RWPE2 (cell line): ENCODE data around the gene PDCD1.

Source experiments
- ATAC-seq: fragments of 200-7000 bp; cut with Tn5 transposase; 3 replicates; pipeline ENCODE4 v1.9.1; 2021; ENCODE audit warnings: low read depth
- DNase-seq: peaks from one replicate; pipeline ENCODE4 v3.0.0-alpha.2; 2020; ENCODE audit warnings: low spot score
- H3K27ac ChIP-seq: fragments of 450-650 bp; 2 replicates; pipeline ENCODE4 v1.5.1; 2017; ENCODE audit warnings: mild to moderate bottlenecking; ENCODE audit not compliant: poor library complexity, severe bottlenecking
- H3K27me3 ChIP-seq: fragments of 250-450 bp; sonication (Bioruptor Pico); 2 replicates; pipeline ENCODE4 v1.5.1; 2021; ENCODE audit warnings: mild to moderate bottlenecking, moderate library complexity; ENCODE audit not compliant: insufficient read depth, poor library complexity, severe bottlenecking
- H3K36me3 ChIP-seq: fragments of 250-450 bp; sonication (Bioruptor Pico); 2 replicates; pipeline ENCODE4 v1.5.1; 2020; ENCODE audit warnings: low read depth, mild to moderate bottlenecking, moderate library complexity
- H3K4me1 ChIP-seq: fragments of 250-450 bp; sonication (Bioruptor Pico); 2 replicates; pipeline ENCODE4 v1.5.1; 2021; ENCODE audit warnings: mild to moderate bottlenecking, moderate library complexity; ENCODE audit not compliant: insufficient read depth, poor library complexity, severe bottlenecking
- H3K4me3 ChIP-seq: fragments of 250-450 bp; sonication (Bioruptor Pico); 2 replicates; pipeline ENCODE4 v1.5.1; 2021; ENCODE audit warnings: mild to moderate bottlenecking, moderate library complexity; ENCODE audit not compliant: severe bottlenecking
- H3K9me3 ChIP-seq: fragments of 250-450 bp; sonication (Bioruptor Pico); 2 replicates; pipeline ENCODE4 v1.5.1; 2021; ENCODE audit warnings: mild to moderate bottlenecking, moderate library complexity; ENCODE audit not compliant: severe bottlenecking
- CTCF ChIP-seq: fragments of 450-650 bp; IDR thresholded peaks from one replicate; pipeline ENCODE4 v1.5.1; 2017; ENCODE audit warnings: mild to moderate bottlenecking, moderate library complexity; ENCODE audit not compliant: poor library complexity, severe bottlenecking

PDCD1 gene

DNA sequence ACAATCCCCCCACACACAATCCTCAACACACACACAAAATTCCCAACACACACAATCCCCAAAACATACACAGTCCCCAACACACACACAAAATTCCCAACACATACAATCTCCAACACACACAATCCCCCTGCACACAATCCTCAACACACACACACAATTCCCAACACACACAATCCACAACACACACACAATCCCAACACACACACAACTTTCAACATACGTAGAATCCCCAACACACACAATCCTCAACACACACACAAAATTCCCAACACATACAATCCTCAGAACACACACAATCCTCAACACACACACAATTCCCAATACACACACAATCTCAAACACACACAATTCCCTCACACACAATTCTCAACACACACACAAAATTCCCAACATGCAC lies 2.6 kb upstream of the PDCD1 start:
- no peak for DNase-seq
- no peak for TF ChIP-seq CTCF
- H3K36me3 ChIP-seq = no peaks in the 10 kb centered on the region
- no peak overlapping the region for H3K27ac ChIP-seq
- no peak overlapping the region for H3K4me3 ChIP-seq
- H3K9me3 ChIP-seq = no peaks in the 10 kb centered on the region
- H3K4me1 ChIP-seq = no peaks in the 10 kb centered on the region
- no peaks in the 10 kb centered on the region for H3K27me3 ChIP-seq
- ATAC-seq = no peak

- DNase-seq = no peak
- H3K4me3 ChIP-seq = no peak overlapping the region
- no peak for TF ChIP-seq CTCF
These were observed 1.7 kb upstream of the PDCD1 start for GRCh38 chr2:241860184-241861078.

GRCh38 chr2:241859436-241860183 lies 916 bp upstream of the PDCD1 start:
- Histone ChIP-seq H3K27ac (no peak overlapping the region), H3K4me1 (no peaks in the 10 kb centered on the region), H3K36me3 (no peaks in the 10 kb centered on the region), H3K27me3 (no peaks in the 10 kb centered on the region), H3K4me3 (no peak overlapping the region), H3K9me3 (no peaks in the 10 kb centered on the region)
- ATAC-seq = no peak
- no peak for TF ChIP-seq CTCF
- DNase-seq = no peak

More at GRCh38 chr2:241860184-241861078, 1.7 kb upstream of the PDCD1 start:
- Histone ChIP-seq H3K27ac (no peak overlapping the region), H3K27me3 (no peaks in the 10 kb centered on the region), H3K4me1 (no peaks in the 10 kb centered on the region), H3K36me3 (no peaks in the 10 kb centered on the region), H3K9me3 (no peaks in the 10 kb centered on the region)
- ATAC-seq = peak; percentile 34; the same call in 2 of the 3 replicates

DNA sequence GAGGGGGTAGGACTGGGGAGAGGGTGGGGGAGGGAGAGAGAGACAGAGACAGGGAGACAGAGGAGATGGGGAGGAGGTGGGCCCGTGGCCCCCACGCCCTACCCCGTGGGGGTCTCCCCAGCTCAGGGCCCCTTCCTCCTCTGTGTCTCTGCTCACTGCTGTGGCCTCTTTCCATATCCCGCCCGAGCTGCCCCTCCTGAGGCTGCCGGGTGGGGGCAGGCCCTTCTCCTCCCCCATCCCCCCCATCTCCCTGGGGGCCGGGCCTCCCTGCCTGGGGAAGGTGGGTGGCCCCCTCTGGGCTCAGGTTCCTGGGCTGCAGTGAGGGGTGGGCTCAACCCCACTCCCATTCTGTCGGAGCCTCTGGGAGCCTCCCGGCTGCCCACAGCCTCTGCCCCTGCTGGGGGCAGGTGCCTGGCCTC lies 332 bp upstream of the PDCD1 start:
- DNase-seq (no peak), ATAC-seq (no peak)
- H3K27me3 ChIP-seq = no peaks in the 10 kb centered on the region
- H3K27ac ChIP-seq = no peak overlapping the region
- H3K4me3 ChIP-seq = no peak overlapping the region
- no peaks in the 10 kb centered on the region for H3K4me1 ChIP-seq
- H3K9me3 ChIP-seq = no peaks in the 10 kb centered on the region
- no peaks in the 10 kb centered on the region for H3K36me3 ChIP-seq
- TF ChIP-seq CTCF = no peak
